Measurements from ENCODE around the gene INPPL1.

DNA sequence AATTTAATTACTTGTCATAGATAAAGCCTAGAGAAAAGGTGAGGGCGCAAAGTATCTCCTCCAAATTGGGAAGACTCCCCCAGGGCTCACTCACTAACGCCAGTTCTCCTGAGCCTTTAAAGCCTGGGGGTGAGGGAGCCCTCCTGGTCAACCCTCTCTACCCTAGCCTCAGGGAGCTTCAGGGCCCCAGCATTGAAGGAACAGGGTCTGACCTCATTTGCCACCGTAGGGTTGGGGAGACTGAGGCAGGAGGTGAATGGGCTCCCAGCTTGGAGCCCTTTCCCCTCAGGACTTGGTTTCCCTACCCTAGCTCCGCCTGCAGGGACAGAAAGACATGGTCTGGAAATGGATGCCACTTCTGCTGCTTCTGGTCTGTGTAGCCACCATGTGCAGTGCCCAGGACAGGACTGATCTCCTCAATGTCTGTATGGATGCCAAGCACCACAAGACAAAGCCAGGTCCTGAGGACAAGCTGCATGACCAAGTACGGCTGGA lies 6.3 kb upstream of the INPPL1 start:
- TF ChIP-seq, protein P1, sequence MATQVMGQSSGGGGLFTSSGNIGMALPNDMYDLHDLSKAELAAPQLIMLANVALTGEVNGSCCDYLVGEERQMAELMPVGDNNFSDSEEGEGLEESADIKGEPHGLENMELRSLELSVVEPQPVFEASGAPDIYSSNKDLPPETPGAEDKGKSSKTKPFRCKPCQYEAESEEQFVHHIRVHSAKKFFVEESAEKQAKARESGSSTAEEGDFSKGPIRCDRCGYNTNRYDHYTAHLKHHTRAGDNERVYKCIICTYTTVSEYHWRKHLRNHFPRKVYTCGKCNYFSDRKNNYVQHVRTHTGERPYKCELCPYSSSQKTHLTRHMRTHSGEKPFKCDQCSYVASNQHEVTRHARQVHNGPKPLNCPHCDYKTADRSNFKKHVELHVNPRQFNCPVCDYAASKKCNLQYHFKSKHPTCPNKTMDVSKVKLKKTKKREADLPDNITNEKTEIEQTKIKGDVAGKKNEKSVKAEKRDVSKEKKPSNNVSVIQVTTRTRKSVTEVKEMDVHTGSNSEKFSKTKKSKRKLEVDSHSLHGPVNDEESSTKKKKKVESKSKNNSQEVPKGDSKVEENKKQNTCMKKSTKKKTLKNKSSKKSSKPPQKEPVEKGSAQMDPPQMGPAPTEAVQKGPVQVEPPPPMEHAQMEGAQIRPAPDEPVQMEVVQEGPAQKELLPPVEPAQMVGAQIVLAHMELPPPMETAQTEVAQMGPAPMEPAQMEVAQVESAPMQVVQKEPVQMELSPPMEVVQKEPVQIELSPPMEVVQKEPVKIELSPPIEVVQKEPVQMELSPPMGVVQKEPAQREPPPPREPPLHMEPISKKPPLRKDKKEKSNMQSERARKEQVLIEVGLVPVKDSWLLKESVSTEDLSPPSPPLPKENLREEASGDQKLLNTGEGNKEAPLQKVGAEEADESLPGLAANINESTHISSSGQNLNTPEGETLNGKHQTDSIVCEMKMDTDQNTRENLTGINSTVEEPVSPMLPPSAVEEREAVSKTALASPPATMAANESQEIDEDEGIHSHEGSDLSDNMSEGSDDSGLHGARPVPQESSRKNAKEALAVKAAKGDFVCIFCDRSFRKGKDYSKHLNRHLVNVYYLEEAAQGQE (IDR thresholded peaks at IDR 0.05; ENCODE audit: insufficient replicate concordance, low read depth): no peak
- TF ChIP-seq, protein P2, sequence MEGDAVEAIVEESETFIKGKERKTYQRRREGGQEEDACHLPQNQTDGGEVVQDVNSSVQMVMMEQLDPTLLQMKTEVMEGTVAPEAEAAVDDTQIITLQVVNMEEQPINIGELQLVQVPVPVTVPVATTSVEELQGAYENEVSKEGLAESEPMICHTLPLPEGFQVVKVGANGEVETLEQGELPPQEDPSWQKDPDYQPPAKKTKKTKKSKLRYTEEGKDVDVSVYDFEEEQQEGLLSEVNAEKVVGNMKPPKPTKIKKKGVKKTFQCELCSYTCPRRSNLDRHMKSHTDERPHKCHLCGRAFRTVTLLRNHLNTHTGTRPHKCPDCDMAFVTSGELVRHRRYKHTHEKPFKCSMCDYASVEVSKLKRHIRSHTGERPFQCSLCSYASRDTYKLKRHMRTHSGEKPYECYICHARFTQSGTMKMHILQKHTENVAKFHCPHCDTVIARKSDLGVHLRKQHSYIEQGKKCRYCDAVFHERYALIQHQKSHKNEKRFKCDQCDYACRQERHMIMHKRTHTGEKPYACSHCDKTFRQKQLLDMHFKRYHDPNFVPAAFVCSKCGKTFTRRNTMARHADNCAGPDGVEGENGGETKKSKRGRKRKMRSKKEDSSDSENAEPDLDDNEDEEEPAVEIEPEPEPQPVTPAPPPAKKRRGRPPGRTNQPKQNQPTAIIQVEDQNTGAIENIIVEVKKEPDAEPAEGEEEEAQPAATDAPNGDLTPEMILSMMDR (IDR thresholded peaks at IDR 0.05; ENCODE audit: insufficient read depth, low read length): no peak
- no peak for TF ChIP-seq POLR2AphosphoS5 (IDR thresholded peaks at IDR 0.05; ENCODE audit: low read depth)
